GM12872 (cell line): ENCODE measurements around the gene IL17F.

Experiments used
- TF ChIP-seq, protein P1 (sequence below): IDR thresholded peaks from 3 replicates; pipeline ENCODE4 v1.5.1; 2011; ENCODE audit warnings: low read depth, mild to moderate bottlenecking, low read length, moderate library complexity; ENCODE audit not compliant: insufficient read depth

The IL17F gene

DNA sequence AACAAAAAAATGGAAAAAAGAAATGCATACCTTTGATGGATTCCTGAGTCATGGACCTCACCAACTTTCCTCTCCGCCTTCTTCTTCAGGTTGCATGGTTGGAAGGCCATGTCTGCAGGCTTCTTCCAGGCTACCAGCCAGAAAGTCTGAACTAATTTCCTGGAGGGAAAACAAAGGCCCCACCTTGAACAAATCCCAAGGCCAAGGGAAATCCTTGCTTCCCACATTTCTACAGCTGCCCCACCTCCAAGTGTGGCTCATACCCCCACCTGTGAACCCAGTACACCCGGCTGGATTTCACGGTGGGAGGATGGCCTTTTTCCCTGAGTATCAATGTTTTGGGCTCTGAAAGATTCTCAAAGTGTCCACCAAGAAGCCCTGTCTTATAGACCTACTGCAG is 35.7 kb downstream of the IL17F start:
- TF ChIP-seq, protein P1, sequence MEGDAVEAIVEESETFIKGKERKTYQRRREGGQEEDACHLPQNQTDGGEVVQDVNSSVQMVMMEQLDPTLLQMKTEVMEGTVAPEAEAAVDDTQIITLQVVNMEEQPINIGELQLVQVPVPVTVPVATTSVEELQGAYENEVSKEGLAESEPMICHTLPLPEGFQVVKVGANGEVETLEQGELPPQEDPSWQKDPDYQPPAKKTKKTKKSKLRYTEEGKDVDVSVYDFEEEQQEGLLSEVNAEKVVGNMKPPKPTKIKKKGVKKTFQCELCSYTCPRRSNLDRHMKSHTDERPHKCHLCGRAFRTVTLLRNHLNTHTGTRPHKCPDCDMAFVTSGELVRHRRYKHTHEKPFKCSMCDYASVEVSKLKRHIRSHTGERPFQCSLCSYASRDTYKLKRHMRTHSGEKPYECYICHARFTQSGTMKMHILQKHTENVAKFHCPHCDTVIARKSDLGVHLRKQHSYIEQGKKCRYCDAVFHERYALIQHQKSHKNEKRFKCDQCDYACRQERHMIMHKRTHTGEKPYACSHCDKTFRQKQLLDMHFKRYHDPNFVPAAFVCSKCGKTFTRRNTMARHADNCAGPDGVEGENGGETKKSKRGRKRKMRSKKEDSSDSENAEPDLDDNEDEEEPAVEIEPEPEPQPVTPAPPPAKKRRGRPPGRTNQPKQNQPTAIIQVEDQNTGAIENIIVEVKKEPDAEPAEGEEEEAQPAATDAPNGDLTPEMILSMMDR = no peak

DNA sequence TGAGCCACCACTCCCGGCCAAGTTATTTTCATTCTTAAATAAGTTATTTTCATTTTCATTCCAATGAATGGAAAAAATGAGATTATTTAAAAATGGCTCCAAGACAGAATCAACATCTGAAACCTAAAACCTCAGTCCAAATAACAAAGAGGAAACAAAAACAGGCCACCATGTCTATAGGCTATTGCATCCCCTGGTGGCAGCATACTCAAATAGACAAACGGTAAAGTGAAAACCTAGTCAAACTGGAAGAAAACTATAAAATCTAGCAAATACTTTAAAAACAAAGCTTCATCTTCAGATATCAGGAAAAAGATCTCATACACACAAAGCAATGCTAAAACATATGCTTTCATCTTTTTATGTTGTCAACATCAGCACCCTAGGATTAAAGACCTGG is 37.2 kb downstream of the IL17F start:
- TF ChIP-seq, protein P1 = peak; percentile 32; the same call in 2 of the 3 replicates

DNA sequence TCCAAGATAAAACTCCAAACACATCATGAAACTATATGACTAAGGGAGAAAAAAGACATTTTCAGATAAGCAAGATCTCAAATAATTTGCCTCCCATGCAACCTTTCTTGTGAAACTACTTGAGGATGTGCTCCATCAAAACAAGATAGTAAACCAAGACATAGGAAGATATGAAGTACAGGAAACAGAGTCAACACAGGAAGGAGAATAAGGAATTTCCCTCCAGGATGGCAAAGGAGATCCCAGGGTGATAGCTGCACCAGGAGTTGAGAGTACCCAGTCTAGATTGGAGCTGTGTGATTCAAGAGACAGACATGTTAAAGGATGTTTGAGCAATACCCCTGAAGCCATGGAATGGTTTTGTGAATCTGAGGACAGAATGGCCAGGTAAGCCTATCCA is 42.8 kb downstream of the IL17F start:
- TF ChIP-seq, protein P1 = no peak

DNA sequence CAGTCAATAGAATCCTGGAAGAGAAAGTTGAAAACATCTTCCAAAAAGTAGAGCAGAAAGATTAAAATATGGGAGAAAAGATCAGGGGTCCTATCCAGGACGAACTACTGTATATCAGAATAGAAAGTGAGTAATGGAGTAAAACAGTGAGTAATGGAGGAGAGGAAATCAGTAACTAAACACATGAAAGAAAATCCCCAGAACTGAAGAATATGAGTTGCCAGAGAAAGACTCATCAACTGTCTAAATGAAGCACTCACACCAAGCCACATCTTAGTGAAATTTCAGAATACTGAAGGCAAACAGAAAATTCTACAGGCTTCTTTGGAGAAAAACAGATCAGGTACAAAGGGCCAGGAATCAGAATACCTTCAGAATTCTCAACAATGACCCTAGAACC is 43.3 kb downstream of the IL17F start:
- TF ChIP-seq, protein P1 = no peak

DNA sequence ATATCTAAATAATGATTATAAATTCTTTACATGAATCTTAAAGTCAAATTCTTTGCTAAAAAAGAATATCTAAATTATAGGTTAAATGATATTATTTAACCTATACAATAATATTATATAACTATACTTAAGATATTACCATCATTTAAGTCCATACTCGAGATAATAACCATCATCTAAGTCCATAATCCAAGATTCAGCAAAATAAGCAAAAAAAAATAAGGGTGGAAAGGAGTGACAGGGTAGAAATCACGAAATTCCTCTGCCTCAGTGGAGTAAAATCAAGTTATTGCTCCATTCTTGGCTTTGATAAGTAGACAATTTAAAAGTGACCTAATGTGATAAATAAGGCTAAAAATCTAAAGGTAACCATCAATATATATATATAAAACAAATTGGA is 48.4 kb downstream of the IL17F start:
- TF ChIP-seq, protein P1 = no peak

DNA sequence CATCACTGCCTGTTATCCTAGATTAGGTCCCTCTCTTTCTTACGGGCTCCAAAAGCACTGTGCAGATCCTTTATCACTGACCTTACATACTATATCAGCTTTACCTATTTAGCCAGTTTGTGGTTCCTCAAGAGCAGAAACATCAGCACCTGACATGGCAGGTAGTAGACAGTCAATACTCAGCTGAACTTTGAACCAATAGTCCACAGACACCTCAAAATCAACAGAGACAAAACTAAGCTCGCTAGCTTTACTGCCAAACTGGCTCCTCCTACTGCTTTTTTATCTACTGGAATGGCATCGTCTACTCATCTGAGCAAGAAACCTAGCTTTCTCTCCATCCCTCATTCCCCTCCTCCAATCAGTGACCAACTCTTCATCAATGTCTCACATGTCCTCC is 52.5 kb downstream of the IL17F start:
- TF ChIP-seq, protein P1 = no peak

DNA sequence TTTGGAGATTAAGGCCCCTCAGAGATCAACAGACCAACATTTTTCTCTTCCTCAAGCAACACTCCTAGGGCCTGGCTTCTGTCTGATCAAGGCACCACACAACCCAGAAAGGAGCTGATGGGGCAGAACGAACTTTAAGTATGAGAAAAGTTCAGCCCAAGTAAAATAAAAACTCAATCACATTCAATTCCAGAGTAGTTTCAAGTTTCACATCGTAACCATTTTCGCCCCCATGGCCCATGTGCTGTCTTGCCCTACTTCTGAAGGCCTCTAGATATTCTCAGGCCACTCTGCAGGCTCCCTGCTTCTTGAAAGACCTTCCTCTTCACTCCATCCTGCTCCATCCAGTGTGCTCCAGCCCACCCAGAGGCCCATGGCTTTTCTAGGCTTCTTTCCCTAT is 53.9 kb downstream of the IL17F start:
- TF ChIP-seq, protein P1 = no peak

DNA sequence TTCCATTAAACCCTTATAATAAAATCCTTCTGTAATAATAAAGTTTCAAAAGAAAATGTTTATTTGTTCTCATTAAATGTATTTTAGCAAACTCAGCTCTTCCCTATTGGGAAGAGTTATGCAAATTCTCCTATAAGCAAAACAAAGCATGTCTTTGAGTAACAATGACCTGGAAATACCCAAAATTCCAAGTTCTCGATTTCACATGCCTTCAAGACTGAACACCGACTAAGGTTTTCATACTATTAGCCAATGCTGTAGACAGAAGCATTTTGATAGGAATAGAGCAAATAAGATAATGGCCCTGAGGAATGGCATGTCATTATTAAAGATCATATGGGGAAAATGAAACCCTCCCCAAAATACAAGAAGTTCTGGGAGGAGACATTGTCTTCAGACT is 54.3 kb downstream of the IL17F start:
- TF ChIP-seq, protein P1 = no peak
